ENCODE data around the gene HCRTR1.
A peak's percentile ranks its signal among the peaks of the same experiment; 100 is the strongest.

HCRTR1 gene

GRCh38 chr1:31626223-31627207 lies 9.0 kb downstream of the HCRTR1 start:
- no peak for DNase-seq

DNA sequence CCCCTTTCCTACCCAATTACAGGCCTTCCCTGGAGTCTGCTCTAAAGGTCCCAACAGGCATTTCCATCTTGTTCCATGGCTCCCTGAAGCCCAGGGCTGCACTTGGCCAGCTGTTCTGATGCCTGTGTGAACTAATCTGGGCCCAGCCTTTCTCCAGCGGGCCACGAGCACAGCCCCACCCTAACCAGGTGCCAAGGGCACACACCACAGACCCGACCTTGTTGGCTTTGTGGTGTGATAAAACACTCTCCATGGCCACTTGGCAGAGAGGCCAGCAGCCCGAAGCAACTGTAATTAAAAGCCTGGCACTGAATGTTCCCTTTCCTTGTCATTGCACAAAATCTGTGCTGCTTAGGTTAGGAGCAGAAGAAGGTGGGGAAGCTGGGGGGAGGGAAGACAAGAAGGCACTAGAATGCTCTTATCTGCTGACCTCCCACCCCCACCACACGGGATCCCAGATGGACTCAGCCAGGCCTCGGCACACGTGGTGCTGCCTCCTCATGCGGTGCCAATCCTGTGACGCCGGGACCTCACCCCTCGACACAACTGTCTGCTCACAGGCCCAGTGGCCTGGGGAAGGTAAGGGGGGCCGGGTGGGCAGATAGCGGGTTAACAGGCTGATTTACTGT lies 9.9 kb downstream of the HCRTR1 start:
- no peak for DNase-seq

GRCh38 chr1:31627930-31628559 lies 10.6 kb downstream of the HCRTR1 start:
- no peak for DNase-seq

- DNase-seq = no peak
Measured at GRCh38 chr1:31628931-31629556, 11.6 kb downstream of the HCRTR1 start.

DNA sequence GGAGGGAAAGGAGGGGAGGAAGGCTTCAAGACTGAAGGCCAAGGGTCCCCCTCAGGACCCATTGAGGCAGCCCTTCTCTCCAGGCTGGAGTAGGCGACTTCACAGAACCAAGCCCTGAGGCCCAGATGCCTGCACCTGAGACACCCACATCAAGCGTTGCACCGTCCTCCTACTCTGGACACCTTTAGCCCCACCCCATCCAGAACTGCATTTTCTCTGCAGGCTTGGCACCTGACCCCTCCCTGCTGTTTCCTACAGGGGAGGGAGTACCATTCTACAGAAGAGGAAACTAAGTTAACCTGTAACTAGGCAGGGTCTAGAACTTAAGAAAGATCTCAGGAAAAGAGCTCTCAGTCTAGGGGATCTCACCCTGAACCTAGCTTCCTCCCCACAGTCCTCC lies 15.2 kb downstream of the HCRTR1 start:
- DNase-seq = no peak

- DNase-seq = no peak
Measured at GRCh38 chr1:31633117-31633516, 15.6 kb downstream of the HCRTR1 start.

DNA sequence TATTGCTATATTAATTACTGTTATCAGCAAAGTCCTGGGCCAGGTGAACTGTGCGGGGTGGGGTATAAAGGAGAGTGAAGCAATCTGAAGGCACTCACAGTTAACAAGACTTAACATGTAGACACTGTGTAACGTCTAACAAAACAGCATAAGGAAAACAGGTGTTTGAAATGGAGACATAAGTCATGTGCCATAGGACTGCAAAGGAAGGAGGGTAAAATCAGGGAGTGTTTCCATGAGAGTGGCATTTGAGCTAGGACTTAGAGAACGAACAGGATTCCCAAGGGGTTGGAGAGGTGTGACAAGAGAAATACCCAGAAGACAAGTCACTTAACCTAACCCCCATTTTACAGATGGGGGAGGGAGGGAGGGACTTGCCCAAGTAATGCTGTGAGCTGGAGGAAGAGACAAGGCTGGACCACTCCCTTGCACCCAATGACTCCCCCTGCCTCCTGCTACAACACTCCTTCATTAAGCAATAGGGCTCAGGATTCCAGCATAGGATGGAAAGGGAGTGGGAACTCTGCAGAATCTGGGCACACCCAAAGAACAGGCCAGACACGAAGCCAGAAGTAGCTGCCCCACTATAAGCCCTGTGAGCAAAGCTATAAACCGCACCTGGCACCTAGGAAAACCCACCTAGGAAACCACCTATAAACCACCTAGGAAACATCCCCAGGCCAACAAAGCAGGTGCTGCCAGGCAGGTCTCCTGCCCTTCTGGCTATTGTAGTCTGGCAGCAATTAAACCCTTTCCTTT lies 20.6 kb downstream of the HCRTR1 start:
- no peak for DNase-seq

DNA sequence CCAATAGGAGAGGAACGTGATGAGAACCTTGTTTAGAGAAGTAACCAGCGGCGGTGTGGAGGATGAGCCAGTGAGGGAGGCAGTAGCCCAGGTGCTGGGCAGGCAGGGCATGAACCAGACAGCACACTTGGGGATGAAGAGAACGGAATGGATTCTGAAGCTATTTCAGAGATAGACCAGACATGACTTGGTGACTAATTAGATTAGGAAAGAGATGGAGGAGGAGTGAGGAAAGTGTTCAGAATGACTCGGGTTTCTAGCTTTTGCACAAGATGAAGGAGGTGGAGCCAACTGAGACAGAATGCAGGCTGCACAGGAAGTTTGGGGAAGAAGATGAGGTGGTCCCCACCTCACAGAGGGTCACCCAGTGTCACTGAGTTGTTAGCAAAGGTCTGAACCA lies 22.1 kb downstream of the HCRTR1 start:
- DNase-seq = no peak

DNA sequence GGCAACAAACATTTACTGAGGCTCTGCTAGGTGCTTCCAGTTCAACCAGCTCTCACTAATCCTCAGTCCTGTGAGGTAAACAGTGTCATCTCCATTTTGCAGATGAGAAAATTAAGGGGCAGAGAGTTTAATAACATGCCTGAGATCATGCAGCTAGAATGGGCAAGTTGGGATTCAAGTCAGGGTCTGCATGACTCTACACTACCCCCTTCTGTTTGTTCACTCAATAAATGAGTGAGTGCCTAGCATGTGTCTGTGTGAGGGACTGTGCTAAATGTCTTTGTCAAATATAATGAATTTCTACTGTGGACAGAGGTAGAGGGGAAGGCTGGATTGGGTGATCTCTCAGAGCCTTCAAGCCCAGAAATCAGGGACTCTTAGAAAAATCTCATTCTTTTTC lies 22.7 kb downstream of the HCRTR1 start:
- DNase-seq = no peak

DNA sequence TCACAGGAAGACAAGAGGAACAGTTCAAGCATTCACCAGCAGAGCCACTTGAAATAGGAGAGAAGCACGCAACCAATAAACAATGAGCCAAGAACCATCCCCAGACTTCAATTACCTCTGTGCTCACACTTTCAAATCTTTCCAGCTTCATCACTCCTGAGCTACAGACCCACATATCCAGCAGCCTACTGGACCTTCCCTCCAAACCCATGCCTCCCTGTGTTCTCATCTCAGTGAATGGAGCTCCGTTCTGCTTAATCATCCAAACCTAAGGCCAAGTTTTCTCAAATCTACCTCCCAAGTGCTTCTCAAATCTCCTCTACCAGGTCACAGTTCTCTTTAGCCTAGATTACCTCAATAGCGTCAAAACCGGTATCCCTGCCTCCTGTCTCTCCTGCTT lies 23.5 kb downstream of the HCRTR1 start:
- no peak for DNase-seq

DNA sequence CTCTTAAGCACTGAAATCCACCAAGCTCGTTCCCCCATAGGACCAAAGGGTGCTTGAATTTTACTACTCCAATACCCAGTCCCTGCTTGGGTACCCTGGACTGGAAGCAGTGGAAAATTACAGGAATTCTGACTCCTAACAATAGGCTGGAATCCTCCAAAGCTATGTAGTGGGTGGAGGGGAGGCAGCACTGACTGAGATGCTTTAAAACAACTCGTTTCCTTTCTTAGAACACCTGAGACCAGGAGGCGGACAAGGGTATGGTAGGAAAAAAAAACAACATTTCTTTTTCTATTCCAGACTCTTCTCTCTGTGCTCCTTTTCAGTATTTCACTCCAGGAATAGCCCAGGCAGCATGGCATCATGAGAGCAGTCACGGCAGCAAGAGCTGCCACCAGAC lies 24.9 kb downstream of the HCRTR1 start:
- no peak for DNase-seq

- DNase-seq = no peak
Measured at GRCh38 chr1:31642897-31643296, 25.4 kb downstream of the HCRTR1 start.

DNA sequence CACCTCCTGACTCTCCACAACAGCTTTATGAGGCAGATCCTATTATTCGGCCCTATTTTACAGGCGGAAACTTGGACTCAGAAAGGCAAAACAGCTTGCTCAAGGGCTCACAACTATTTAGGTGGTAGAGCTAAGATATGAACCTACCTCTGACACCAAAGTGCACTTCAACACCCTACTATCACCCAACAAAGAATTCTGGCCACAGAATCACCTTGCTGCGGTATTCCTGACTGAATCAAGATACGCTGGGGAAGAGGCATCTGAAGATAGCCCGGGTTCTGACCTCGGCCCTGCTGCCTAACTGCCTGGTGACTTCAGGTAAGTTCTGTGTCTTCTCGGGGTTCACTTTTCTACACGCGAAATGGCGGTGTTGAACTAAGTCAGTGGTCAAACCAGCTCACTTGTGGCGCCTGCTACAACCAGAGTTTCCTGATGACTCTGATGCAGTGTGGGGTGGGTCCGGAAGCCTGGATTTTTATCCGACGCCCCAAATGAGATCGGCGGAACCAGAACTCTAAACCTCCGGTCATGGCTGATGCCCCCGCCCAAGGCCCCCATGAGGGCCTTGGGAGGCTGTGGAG lies 26.6 kb downstream of the HCRTR1 start:
- no peak for DNase-seq

DNA sequence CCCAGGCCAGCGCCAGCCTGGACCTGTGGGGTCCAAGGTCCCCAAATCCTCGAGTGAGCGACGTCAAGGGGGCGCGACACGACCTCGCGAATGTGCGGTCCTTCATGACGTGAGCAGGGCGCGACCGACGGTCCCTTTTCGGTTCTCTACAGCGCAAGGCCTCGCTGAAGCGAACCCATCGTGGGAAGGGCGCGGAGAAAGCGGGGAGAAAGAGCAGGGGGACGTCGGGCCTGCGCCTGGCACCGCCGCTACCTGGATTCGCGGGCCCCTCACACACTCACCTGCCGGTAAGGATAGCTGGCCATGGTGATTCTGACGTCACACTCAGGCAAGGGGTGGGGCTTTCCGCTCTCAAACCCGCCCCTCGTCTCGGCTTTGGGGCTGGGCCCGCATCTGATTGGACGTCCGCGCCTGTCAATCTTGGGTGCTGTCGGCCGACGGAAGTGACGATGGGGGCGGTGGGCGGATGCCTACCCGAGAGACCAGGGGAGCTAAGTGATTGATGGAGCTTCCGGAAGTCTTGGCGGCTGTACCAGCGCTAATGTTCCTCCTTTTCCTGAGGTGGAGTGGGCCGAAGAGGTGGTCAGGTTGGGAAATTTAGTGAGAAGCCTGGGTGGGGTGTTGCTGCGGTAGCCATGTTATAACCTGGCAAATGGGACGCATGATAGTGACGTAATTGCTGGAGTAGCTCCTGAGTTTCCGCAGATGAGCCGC lies 27.2 kb downstream of the HCRTR1 start, which contains the start of gene PEF1:
Gene PEF1 (minus strand): TSS at position 317 of the 714 bp plus-strand sequence. CDS start 12 bp downstream, at position 305.
- DNase-seq = peak; percentile 96 to 97

- no peak for DNase-seq
Measured at GRCh38 chr1:31645274-31645568, 27.7 kb downstream of the HCRTR1 start.

- no peak for DNase-seq
Measured at GRCh38 chr1:31646259-31646960, 28.9 kb downstream of the HCRTR1 start.

GRCh38 chr1:31647106-31647505 lies 29.6 kb downstream of the HCRTR1 start:
- DNase-seq = no peak

DNA sequence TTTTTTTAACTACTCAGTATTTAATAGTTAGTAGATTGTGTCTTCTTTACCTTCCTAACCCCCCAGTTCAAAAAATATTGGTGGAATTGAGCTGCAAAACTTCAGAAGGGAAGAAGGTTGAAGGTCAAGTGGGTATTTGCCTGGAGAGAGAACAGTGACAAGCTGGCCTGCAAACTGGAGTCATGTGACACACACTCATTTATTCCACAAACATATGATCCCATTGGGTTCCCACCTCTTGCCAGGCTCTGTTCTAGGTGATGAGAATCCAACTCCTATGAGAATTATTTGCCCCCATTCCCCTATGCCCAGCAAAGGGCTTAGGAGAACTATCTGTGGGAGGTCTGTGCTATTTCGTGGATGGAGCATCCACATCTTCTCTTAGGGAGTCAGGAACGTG lies 30.7 kb downstream of the HCRTR1 start:
- DNase-seq = no peak

- DNase-seq = no peak
Measured at GRCh38 chr1:31648641-31649357, 31.3 kb downstream of the HCRTR1 start.
